GM12801 (cell line): ENCODE data around the gene PPL.

ENCODE experiments used
- CTCF ChIP-seq: IDR thresholded peaks from one replicate; pipeline ENCODE4 v1.5.1; 2011; ENCODE audit warnings: control low read depth; ENCODE audit not compliant: insufficient read length; ENCODE audit errors: extremely low read depth

Gene PPL

GRCh38 chr16:4855371-4855770 is 81.6 kb downstream of the PPL start:
- no peak for TF ChIP-seq CTCF

- no peak for TF ChIP-seq CTCF
Measured at GRCh38 chr16:4852221-4852872, 84.6 kb downstream of the PPL start.

GRCh38 chr16:4850211-4850610 is 86.7 kb downstream of the PPL start:
- no peak for TF ChIP-seq CTCF

GRCh38 chr16:4847774-4848587 is 89.0 kb downstream of the PPL start:
- no peak for TF ChIP-seq CTCF

GRCh38 chr16:4846901-4847773 is 89.8 kb downstream of the PPL start, which contains the start of the genes GLYR1 and UBN1:
Gene GLYR1 (minus strand): TSS chr16:4847288. CDS start chr16:4847265, 23 bp downstream.
Gene UBN1 (plus strand): TSS chr16:4847481. CDS start chr16:4852918, 5,437 bp downstream.
- no peak for TF ChIP-seq CTCF

GRCh38 chr16:4846503-4846900 is 90.4 kb downstream of the PPL start:
- no peak for TF ChIP-seq CTCF

GRCh38 chr16:4840984-4841383 is 96.0 kb downstream of the PPL start:
- TF ChIP-seq CTCF = no peak
